Endothelial cell of umbilical vein (primary cell): Measurements from ENCODE around the gene SCN10A. TPM values are rescaled to one million over a fixed set of nuclear protein-coding genes. Genes with fewer than 3 reads are reported as not detected.

Experiments
- BruUV-seq: library from RNA; stranded (reverse); fragments of 400-500 nt; replicated peaks from 2 replicates; lab custom pipeline; 2021; lab: Mats Ljungman, UMichigan
- CTCF ChIA-PET: fragments of 300-600, 350-600 bp; sonication (Branson Sonifier 250); formaldehyde crosslinking; loops from one replicate; lab custom pipeline; 2021; ENCODE audit warnings: antibody characterized with exemption, inconsistent platforms; lab: Charles Lee
- POLR2A ChIA-PET: fragments of 300-600, 350-600 bp; sonication (Branson Sonifier 250); formaldehyde crosslinking; loops from one replicate; lab custom pipeline; 2021; ENCODE audit warnings: antibody characterized with exemption, inconsistent platforms; lab: Charles Lee
- DNase-seq: peaks from one replicate; pipeline ENCODE4 v3.0.0-alpha.2; 2011; ENCODE audit warnings: low read depth, low spot score
- FAIRE-seq: peaks from 2 replicates; lab custom pipeline; 2011; peaks lifted over from hg19 to GRCh38; lab: Jason Lieb, UNC
- H2AFZ ChIP-seq: 2 replicates; pipeline ENCODE4 v1.6.0; 2012; ENCODE audit warnings: low read depth, low read length, control low read depth, inconsistent platforms
- H3K27ac ChIP-seq: 2 replicates; pipeline ENCODE4 v1.5.1; 2011; ENCODE audit warnings: low read depth, mild to moderate bottlenecking, control low read depth, low read length, moderate library complexity; ENCODE audit not compliant: insufficient read depth
- H3K27me3 ChIP-seq, 2 experiments: 2 replicates each; pipeline versions ENCODE4 v1.6.0 to v1.6.1; 2011; ENCODE audit warnings: low read length in 2 of 2, mixed read lengths in 1 of 2; ENCODE audit not compliant: control insufficient read depth in 2 of 2, insufficient read depth in 2 of 2
- H3K36me3 ChIP-seq, 2 experiments: 2 replicates in 1 of 2; 3 replicates in 1 of 2; pipeline ENCODE4 v1.5.1; 2011; ENCODE audit warnings: low read length in 2 of 2, mild to moderate bottlenecking in 1 of 2, moderate library complexity in 1 of 2; ENCODE audit not compliant: control insufficient read depth in 2 of 2, insufficient read depth in 2 of 2; ENCODE audit errors: extremely low read depth in 1 of 2
- H3K4me1 ChIP-seq: 3 replicates; pipeline ENCODE4 v1.5.1; 2011; ENCODE audit warnings: mild to moderate bottlenecking, low read length; ENCODE audit not compliant: control insufficient read depth, insufficient read depth; ENCODE audit errors: extremely low read depth
- H3K4me2 ChIP-seq: 2 replicates; pipeline ENCODE4 v1.6.1; 2011; ENCODE audit warnings: low read length, control low read depth, mixed read lengths; ENCODE audit not compliant: insufficient read depth
- H3K4me3 ChIP-seq, 3 experiments: fragments of 200-600 bp in 1 of 3; sonication (generic), shearing (Covaris generic) in 1 of 3; replicated peaks in 1 of 3; 2 replicates each; pipeline ENCODE4 v1.5.1; 2011 to 2016; ENCODE audit warnings: control low read depth in 3 of 3, low read length in 3 of 3, mild to moderate bottlenecking in 2 of 3, inconsistent platforms in 1 of 3, low read depth in 1 of 3, moderate library complexity in 1 of 3; ENCODE audit not compliant: insufficient read depth in 1 of 3
- H3K79me2 ChIP-seq: 2 replicates; pipeline ENCODE4 v1.6.0; 2012; ENCODE audit warnings: low read length, inconsistent platforms; ENCODE audit not compliant: control insufficient read depth, insufficient read depth
- H3K9ac ChIP-seq: replicated peaks from 2 replicates; pipeline ENCODE3; 2011; ENCODE audit warnings: low read length, control low read depth; ENCODE audit not compliant: insufficient read depth; ENCODE audit errors: extremely low read depth
- H3K9me1 ChIP-seq: replicated peaks from 3 replicates; pipeline ENCODE4 v1.6.0; 2011; ENCODE audit warnings: mild to moderate bottlenecking, low read length; ENCODE audit not compliant: control insufficient read depth, insufficient read depth; ENCODE audit errors: extremely low read depth
- H3K9me3 ChIP-seq: replicated peaks from 2 replicates; pipeline ENCODE4 v1.5.1; 2012; ENCODE audit warnings: low read length, inconsistent platforms; ENCODE audit not compliant: control insufficient read depth, insufficient read depth
- H4K20me1 ChIP-seq: replicated peaks from 2 replicates; pipeline ENCODE3; 2011; ENCODE audit warnings: mild to moderate bottlenecking, low read length; ENCODE audit not compliant: control insufficient read depth, insufficient read depth; ENCODE audit errors: extremely low read depth
- CTCF ChIP-seq, 2 donors: IDR thresholded peaks; 1 replicate in 1 of 2; 2 replicates in 1 of 2; pipeline ENCODE4 v1.5.1; 2011; ENCODE audit warnings: low read length in 2 of 2, mild to moderate bottlenecking in 2 of 2, moderate library complexity in 2 of 2, control low read depth in 1 of 2, inconsistent platforms in 1 of 2, low read depth in 1 of 2; ENCODE audit not compliant: insufficient read depth in 1 of 2; ENCODE audit errors: extremely low read depth in 1 of 2
- EZH2 ChIP-seq: IDR thresholded peaks from 2 replicates; pipeline ENCODE4 v1.6.1; 2012; ENCODE audit warnings: borderline replicate concordance, low read depth, mild to moderate bottlenecking, moderate library complexity, low read length, inconsistent platforms; ENCODE audit not compliant: severe bottlenecking
- FOS ChIP-seq: IDR thresholded peaks from 2 replicates; pipeline ENCODE4 v1.6.1; 2011; ENCODE audit warnings: mild to moderate bottlenecking, low read length, moderate library complexity, borderline replicate concordance; ENCODE audit not compliant: insufficient read depth
- GATA2 ChIP-seq: IDR thresholded peaks from 2 replicates; pipeline ENCODE4 v1.7.0; 2011; ENCODE audit warnings: low read depth, mild to moderate bottlenecking, moderate library complexity, mixed read lengths, low read length; ENCODE audit not compliant: insufficient read length, insufficient read depth
- JUN ChIP-seq: IDR thresholded peaks from 2 replicates; pipeline ENCODE4 v1.6.1; 2011; ENCODE audit warnings: borderline replicate concordance, low read depth; ENCODE audit not compliant: insufficient read length, insufficient read depth
- MYC ChIP-seq: IDR thresholded peaks from one replicate; pipeline ENCODE4 v1.6.1; 2011; ENCODE audit warnings: mild to moderate bottlenecking, low read depth, low read length
- POLR2A ChIP-seq: IDR thresholded peaks from 2 replicates; pipeline ENCODE4 v1.6.1; 2012; ENCODE audit warnings: low read depth, mild to moderate bottlenecking, control low read depth, low read length
- POLR2AphosphoS5 ChIP-seq: IDR thresholded peaks from 2 replicates; pipeline ENCODE4 v1.6.1; 2012; ENCODE audit warnings: low read depth, mild to moderate bottlenecking, control low read depth, low read length, moderate library complexity; ENCODE audit not compliant: insufficient read depth
- dilution Hi-C: fragments of 300-500 bp; cut with MboI; formaldehyde crosslinking; loops from one replicate; pipeline ENCODE4 v1.15.0; 2019; ENCODE audit warnings: low sequenced_read_pairs; ENCODE audit not compliant: extremely low pct_ligation_motif_present
- intact Hi-C: fragments of 100-400 bp; cut with micrococcal nuclease; formaldehyde crosslinking; loops from one replicate; pipeline ENCODE4 v1.10.0; 2022
- polyA plus RNA-seq, 4 experiments: library from polyadenylated mRNA; depleted of rRNA in 3 of 4; stranded (reverse) in 3 of 4; unstranded in 1 of 4; fragments of >200 nt; gene quantifications; 2 replicates each; pipeline versions ENCODE4 v1.2.1 to v1.2.3, GENCODE V29; 2011 to 2012; ENCODE audit warnings: missing spikeins in 1 of 4
- total RNA-seq: library from RNA; stranded (reverse); gene quantifications from 2 replicates; pipeline ENCODE4 v1.2.3, GENCODE V29; 2021
- TF ChIP-seq, protein P1 (sequence below): IDR thresholded peaks from 2 replicates; pipeline ENCODE4 v1.6.1; 2011; ENCODE audit not compliant: insufficient read depth, insufficient read length

SCN10A gene
- total and polyA plus RNA-seq, 2 donors (not counting 3 experiments of a cell fraction or from before 2014, with no cell fraction given) = 0.07 TPM; not detected in 1

GRCh38 chr3:38763569-38763968 is 52.4 kb downstream of the SCN10A start:
- no peaks in the 10 kb centered on the region for H3K4me1 ChIP-seq
- no peaks in the 10 kb centered on the region for H3K27me3 ChIP-seq
- H3K9ac ChIP-seq = no peak overlapping the region
- no peaks in the 10 kb centered on the region for H3K36me3 ChIP-seq
- ChIA-PET CTCF (no interaction called here), POLR2A (no interaction called here)
- dilution Hi-C loops (no loop called here), intact Hi-C loops (no loop called here)
- H3K4me2 ChIP-seq = no peak overlapping the region
- no peaks in the 10 kb centered on the region for H3K9me3 ChIP-seq
- H2AFZ ChIP-seq = no peak overlapping the region
- DNase-seq (no peak), FAIRE-seq (no peak)
- H3K4me3 ChIP-seq = no peak overlapping the region
- H3K27ac ChIP-seq = no peak overlapping the region
- no TSS peak for BruUV-seq
- TF ChIP-seq FOS (no peak), CTCF (IDR thresholded peaks at IDR 0.05; ENCODE audit: extremely low read depth in 1 of 2, insufficient read depth in 1 of 2, low read depth in 1 of 2, low read length in 2 of 2) (no peak), POLR2A (no peak), MYC (no peak), POLR2AphosphoS5 (no peak), JUN (no peak), GATA2 (no peak), EZH2 (no peak)
- TF ChIP-seq, protein P1, sequence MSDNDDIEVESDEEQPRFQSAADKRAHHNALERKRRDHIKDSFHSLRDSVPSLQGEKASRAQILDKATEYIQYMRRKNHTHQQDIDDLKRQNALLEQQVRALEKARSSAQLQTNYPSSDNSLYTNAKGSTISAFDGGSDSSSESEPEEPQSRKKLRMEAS = no peak
- no peaks in the 10 kb centered on the region for H3K9me1 ChIP-seq
- no peaks in the 10 kb centered on the region for H4K20me1 ChIP-seq
- no peaks in the 10 kb centered on the region for H3K79me2 ChIP-seq
